Effector CD8-positive, alpha-beta T cell (primary cell): Measurements from ENCODE around the gene CPTP.
"Not testable (repeated sequence)": the region's sequence is repeated elsewhere in the genome, so short reads cannot be mapped to it uniquely, and the experiment has no call there.

Experiments used
- DNase-seq: peaks from one replicate; lab custom pipeline; 2025; lab: John Stamatoyannopoulos, UW

The CPTP gene

GRCh38 chr1:1306661-1307260 lies 17.8 kb upstream of the CPTP start:
- no peak for DNase-seq

- DNase-seq: no peak
These were observed 17.2 kb upstream of the CPTP start for GRCh38 chr1:1307261-1307922.

- peak; percentile 80 for DNase-seq
These were observed 16.5 kb upstream of the CPTP start, which contains the start of the genes ACAP3 and PUSL1 for GRCh38 chr1:1307923-1308755. Gene ACAP3 (minus strand): TSS chr1:1307930. CDS start chr1:1307815, 115 bp downstream. Gene PUSL1 (plus strand): TSS chr1:1308597. CDS start chr1:1308644, 47 bp downstream.

GRCh38 chr1:1308756-1309250 lies 15.8 kb upstream of the CPTP start:
- no peak for DNase-seq

- DNase-seq: no peak
These were observed 15.1 kb upstream of the CPTP start for GRCh38 chr1:1309251-1310108.

GRCh38 chr1:1310109-1310385 lies 14.6 kb upstream of the CPTP start:
- no peak for DNase-seq

GRCh38 chr1:1310476-1311053 lies 14.0 kb upstream of the CPTP start:
- DNase-seq: no peak

- DNase-seq: no peak
These were observed 13.2 kb upstream of the CPTP start for GRCh38 chr1:1311107-1312104.

- DNase-seq: no peak
These were observed 11.9 kb upstream of the CPTP start for GRCh38 chr1:1312450-1313314.

GRCh38 chr1:1313500-1314236 lies 10.9 kb upstream of the CPTP start:
- no peak for DNase-seq

- no peak for DNase-seq
These were observed 10.4 kb upstream of the CPTP start for GRCh38 chr1:1314237-1314586.

- DNase-seq: no peak
These were observed 9.8 kb upstream of the CPTP start for GRCh38 chr1:1314678-1315335.

- no peak for DNase-seq
These were observed 9.1 kb upstream of the CPTP start for GRCh38 chr1:1315435-1315954.

- DNase-seq: not testable (repeated sequence)
These were observed 8.4 kb upstream of the CPTP start for GRCh38 chr1:1316199-1316598.

GRCh38 chr1:1317420-1317819 lies 7.2 kb upstream of the CPTP start:
- DNase-seq: no peak

GRCh38 chr1:1318131-1318652 lies 6.4 kb upstream of the CPTP start:
- no peak for DNase-seq

- DNase-seq: no peak
These were observed 5.6 kb upstream of the CPTP start for GRCh38 chr1:1318777-1319645.
